PFSK-1 (cell line): ENCODE results near the gene HK1.

ENCODE experiments used
- FOXP2 ChIP-seq: optimal IDR thresholded peaks from 2 replicates; pipeline ENCODE3; 2011; ENCODE audit warnings: borderline replicate concordance, control low read depth, inconsistent platforms; ENCODE audit not compliant: insufficient read depth; ENCODE audit errors: extremely low read length, extremely low read depth
- POLR2AphosphoS5 ChIP-seq: IDR thresholded peaks from 2 replicates; pipeline ENCODE4 v1.6.1; 2012; ENCODE audit warnings: low read depth, mild to moderate bottlenecking, control low read depth, low read length, moderate library complexity
- REST ChIP-seq, 2 experiments: IDR thresholded peaks; 2 replicates each; pipeline versions ENCODE4 v1.6.1 to v1.8.0; 2011 to 2012; ENCODE audit warnings: low read depth in 2 of 2, low read length in 2 of 2, control low read depth in 1 of 2, inconsistent platforms in 1 of 2, mild to moderate bottlenecking in 1 of 2, moderate library complexity in 1 of 2; ENCODE audit not compliant: insufficient read depth in 1 of 2
- SIN3A ChIP-seq: IDR thresholded peaks from 2 replicates; pipeline ENCODE4 v1.6.1; 2012; ENCODE audit warnings: mild to moderate bottlenecking, low read length, moderate library complexity, borderline replicate concordance; ENCODE audit not compliant: insufficient read depth
- TAF1 ChIP-seq: IDR thresholded peaks from 2 replicates; pipeline ENCODE4 v1.6.1; 2012; ENCODE audit warnings: low read length, control low read depth, borderline replicate concordance; ENCODE audit not compliant: insufficient read depth

The HK1 gene

GRCh38 chr10:69403519-69403918 lies 125.2 kb downstream of the HK1 start:
- TF ChIP-seq SIN3A (no peak), TAF1 (no peak)

DNA sequence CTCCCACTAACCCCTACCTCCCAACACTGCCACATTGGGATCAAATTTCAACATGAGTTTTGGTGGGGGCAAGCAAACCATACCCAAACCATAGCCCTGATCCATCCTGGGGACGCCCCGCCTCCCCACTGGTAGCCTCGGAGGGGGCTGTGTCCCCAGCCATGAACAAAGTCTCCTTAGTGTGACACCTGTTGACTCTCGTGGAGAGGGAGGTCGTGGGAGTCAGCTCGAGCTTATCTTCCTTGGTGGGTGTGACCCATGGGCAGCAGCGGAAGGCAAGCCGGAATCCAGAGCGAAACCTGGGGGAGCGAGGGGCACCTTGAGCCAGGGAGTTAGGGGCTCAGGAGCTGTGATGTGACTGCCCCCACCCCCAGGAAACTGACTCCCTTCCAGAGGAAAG lies 126.5 kb downstream of the HK1 start:
- TF ChIP-seq FOXP2, result no peak
- TF ChIP-seq TAF1, result no peak
- no peak for TF ChIP-seq POLR2AphosphoS5
- no peak for TF ChIP-seq REST (IDR thresholded peaks at IDR 0.05; ENCODE audit: insufficient read depth in 1 of 2, low read depth in 2 of 2, low read length in 2 of 2)
- no peak for TF ChIP-seq SIN3A

GRCh38 chr10:69405221-69405620 lies 126.9 kb downstream of the HK1 start:
- TF ChIP-seq TAF1 (no peak), REST (IDR thresholded peaks at IDR 0.05; ENCODE audit: insufficient read depth in 1 of 2, low read depth in 2 of 2, low read length in 2 of 2) (no peak), POLR2AphosphoS5 (no peak), FOXP2 (no peak), SIN3A (no peak)

DNA sequence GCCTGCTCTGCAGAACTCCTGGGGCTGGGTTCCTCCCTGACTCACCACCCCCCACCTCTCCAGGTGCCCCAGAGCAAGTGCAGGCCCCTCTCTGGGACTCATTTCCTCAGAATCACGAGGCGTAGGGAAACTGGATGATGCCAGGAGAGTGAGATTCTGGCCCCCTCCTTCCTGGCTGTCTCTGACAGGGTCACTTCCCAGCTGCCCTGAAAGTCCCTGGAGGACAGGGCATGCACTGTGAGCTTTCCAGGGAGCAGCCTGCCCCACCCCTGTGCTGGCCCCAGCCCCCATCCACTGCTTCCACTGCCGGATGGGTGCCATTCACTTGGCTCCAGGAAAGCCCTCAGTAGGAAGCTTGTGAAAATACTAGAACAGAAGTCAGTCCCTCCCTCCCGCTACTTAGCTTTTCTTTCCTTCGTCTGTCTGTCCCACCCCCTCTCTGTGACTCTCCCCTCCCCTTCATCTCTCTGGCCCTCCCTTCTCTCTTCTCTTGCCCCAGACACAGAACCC lies 128.1 kb downstream of the HK1 start:
- TF ChIP-seq SIN3A, result no peak
- no peak for TF ChIP-seq POLR2AphosphoS5
- TF ChIP-seq TAF1, result no peak
- no peak for TF ChIP-seq REST (IDR thresholded peaks at IDR 0.05; ENCODE audit: insufficient read depth in 1 of 2, low read depth in 2 of 2, low read length in 2 of 2)
- TF ChIP-seq FOXP2, result no peak

DNA sequence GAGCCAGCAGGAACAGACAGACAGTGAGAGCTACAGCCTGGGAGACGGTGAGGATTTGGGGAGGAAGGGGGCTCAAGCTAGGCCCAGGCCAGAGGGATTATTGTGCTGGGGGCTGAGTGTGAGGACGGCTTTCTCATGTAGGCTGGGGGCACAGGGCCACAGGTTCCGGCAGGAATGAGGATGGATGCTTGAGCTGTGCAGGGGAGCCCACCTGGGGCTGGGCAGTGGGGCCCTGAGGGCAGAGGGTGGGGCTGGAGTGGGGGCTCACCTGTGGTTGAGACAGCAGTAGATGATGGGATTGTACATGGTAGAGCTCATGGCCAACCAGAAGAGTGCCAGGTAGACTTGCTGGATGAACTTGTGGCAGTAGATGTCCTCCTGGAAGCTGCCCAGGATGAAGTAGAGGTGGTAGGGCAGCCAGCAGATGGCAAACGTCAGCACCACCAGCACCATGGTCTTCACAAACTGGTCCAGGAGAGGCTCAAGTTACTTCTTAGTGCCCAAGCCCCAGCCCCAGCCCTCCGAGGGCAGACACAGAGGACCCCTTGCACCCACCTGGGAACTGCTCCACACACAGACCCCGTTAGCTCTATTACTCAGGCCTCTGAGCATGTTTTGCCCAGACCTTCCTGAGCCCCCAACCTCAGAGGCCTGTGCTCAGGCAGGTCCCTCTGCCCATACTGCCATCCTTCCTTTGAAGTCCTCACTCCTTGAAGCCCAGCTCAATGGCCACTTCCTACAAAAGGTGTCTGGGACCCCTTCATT lies 128.7 kb downstream of the HK1 start:
- TF ChIP-seq POLR2AphosphoS5, result 0 out of 2 replicates have a peak, but pooled peaks have one; percentile 38
- TF ChIP-seq SIN3A, result no peak

DNA sequence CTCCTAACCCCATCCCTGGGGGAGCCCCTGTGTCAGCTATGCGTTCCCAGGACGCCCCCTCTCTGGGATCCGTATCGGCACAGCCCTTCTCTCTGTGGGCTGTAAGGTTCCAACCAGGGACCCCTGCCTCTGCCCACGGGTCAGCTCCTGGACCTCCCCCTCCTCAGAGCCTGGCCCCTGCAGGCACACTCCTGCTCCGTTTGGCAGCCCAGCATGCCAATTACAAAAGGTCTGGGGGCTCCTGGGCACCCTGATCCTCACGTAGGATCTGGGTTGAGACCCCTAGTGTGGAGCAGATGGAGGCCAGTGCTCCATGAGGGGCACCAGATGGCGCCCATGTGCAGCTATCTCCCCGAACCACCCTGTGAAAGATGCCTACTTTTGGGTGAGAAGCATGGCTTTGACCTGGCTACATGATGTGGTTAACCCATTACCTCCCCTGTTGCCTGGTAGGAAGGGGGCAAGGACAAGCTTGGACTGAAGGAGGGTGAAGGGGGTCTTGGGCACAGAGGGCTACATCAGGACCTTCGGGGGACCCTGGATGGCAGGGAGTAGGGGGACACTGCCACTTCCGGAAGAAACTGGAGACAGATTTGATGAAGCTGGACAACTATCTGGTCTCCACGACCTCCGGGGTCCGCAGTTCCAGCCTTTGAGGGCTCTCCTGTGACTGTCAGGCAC lies 129.5 kb downstream of the HK1 start:
- TF ChIP-seq POLR2AphosphoS5 (no peak), TAF1 (no peak), SIN3A (no peak), REST (IDR thresholded peaks at IDR 0.05; ENCODE audit: insufficient read depth in 1 of 2, low read depth in 2 of 2, low read length in 2 of 2) (no peak), FOXP2 (no peak)
